HTR-8/SVneo (cell line): ENCODE data around the gene SEMA7A.

ENCODE experiments used
- DNase-seq: peaks from one replicate; pipeline ENCODE4 v3.0.0; 2011; ENCODE audit warnings: low spot score, mixed read lengths; ENCODE audit not compliant: insufficient read length
- FAIRE-seq: peaks from 2 replicates; lab custom pipeline; 2011; peaks lifted over from hg19 to GRCh38; lab: Jason Lieb, UNC

Gene SEMA7A

DNA sequence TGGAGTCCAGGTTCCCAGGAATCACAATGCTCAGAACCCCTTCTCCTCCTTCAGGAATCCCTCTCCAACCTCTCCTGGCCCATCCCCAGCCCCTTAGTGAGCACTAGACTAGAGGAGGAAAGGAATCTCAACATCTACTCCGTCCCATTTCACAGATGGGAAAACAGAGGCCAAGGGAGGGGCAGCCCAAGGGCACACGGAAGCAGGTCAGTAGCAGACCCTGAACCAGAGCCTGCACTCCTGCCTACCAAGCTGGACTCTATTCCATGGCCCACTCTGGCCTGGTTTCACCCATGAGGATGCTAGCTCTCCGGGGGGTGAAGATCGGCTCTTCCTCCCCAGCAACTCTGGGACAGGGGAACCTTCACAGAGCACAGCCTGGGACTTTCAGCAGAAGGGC is 14.3 kb downstream of the SEMA7A start:
- FAIRE-seq (no peak), DNase-seq (no peak)

DNA sequence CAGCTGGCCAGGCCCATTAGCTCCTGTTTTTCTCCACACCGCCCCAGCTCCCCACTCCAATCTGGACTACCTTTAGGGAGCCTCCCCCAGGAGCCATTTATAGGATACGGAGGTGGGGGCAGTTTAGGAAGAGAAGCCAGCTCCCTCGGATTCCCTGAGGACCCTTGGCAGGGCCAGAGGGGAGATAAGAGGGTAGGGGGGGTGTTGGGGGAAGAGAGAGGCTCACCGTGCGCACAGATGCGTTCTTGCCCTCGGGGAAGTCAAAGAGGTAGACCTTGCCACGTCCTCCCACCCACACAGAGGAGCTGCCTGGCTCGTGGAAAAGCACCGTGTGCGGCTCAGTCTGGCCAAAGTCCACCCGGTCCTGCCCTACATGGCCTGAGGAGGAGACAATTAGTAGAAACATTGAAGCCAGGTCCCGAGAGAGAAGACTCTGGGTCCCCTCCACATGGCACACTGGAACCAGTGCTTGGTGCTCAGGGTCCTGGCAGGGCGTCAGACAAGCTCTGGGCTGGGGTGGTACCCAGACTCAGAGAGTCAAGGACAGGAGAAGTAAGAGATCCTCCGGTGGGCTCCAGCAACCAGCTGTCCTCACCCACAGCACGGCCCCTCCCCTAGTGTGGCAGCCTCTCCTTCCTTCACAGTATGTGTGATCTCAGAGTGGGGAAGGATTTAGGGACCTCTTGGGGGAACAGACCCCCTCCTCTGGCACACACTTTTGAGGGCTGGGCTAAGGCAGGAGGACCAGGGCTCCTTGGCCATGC is 15.0 kb downstream of the SEMA7A start:
- no peak for FAIRE-seq
- DNase-seq, result no peak

DNA sequence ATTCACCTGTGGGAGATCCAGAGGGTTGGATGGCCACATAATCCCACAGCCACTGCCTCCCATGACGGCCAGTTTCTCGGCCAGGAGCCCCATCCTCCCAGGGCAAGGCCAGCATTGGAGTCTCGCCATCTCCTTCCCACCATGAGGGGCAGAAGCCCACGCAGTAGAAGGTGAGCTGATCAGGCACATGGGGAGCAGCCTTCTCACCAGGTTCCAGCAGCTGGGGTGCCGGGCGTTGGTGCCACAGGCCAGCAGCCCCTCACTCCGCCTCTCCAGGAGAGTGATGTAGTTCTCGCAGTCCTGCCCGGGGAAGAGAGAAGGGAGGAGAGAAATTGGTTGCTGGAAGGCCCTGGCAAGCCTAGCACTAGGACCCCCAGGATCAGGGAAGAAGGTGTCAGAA is 16.1 kb downstream of the SEMA7A start:
- DNase-seq (no peak), FAIRE-seq (no peak)

DNA sequence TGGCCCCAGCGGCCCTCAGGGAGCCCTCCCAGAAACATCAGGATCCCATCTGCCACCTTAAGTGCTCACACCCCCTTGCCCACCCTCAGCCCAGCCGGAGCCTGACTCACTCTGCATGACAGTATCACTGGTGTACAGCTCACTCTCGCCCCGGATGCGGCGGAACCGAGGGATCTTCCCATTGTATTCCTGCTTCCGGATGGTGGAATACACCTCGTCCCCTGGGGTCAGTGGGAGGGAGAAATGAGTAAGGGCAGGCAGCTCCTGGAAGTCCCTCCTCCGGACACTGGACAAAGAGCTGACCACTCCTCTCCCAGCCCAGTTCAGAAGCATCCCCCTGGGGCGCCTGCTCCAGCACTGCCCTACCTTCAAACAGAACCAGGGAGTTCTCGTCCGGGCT is 16.5 kb downstream of the SEMA7A start:
- FAIRE-seq, result peak; percentile 52

DNA sequence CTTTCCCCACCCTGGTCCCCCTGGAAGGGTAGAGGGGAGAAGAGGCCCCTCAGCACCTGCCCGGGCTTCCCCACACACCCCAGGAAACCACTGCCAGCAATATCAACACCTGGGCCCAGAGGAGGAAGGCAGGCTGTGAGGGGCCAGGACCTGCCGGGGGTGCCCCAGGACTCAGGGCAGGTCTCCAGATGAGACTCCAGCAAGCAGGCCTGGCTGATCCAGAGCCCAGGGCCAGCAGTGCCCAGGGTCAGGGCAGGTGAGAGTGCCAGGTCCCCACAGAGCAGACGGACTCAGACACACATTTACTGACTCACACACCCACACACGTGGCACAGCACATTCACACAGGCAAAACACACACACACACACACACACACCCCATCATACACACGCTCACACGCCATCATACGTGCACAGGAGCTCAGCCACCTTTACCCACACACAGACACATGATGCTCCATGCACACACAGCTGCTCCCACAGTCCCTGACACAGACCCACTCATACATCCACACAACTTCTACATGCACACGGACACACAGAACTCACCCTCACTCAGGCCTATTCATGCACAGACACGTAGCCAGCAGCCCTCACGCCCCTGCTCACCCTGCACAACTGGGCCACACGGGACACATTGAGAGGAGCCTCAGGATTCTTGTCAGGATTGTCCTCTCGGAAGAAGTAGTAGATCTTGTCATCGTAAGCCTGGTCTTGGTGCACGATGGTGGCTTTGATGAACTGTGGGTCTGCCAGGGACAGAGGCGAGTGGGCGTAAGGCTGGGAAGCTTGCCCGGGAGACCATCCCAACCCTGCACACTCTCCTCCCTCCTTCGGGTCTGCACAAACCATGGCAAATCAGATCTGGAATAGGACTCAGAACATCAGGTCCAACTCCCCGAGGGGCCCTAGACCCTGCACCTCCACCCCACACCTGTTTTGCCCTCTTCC is 17.5 kb downstream of the SEMA7A start:
- DNase-seq, result no peak
- peak; percentile 76 for FAIRE-seq

More for the DNA sequence above, 16.5 kb downstream of the SEMA7A start:
- DNase-seq, result peak; percentile 66

DNA sequence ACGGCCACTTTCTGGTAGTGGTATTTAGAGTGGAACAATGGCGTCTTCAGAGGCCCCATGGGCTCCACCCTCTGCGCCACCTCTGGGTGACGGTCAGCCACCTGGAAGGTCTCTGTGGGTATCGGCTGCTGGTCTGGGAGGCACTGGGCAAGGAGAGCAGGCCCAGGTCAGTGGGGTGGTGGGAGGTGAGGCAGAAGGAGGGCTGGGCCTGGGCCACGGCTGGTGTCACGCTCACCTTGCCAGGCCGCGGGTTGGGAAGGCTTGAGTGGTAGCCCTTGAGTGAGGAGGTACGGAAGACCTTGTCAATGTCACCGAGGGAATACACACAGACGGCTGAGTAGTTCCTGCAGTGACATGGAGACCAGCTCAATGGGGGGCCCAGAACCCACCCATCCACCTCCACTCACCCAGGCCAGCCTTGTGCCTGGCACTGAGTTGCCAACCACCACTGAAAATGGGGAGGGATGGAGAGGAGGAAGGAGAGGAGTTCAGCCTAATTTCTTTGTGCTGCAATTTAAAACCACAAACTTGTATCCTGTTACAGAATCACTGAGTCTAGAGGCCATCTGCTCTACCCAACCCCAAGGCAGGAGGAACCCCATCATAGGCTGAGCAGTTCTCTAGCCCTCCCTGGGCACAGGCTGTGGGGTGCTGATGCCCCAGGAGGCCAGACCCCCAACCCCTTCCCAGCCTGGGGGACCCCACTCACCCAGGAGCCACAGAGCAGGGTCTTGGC is 19.0 kb downstream of the SEMA7A start:
- FAIRE-seq (no peak), DNase-seq (no peak)

DNA sequence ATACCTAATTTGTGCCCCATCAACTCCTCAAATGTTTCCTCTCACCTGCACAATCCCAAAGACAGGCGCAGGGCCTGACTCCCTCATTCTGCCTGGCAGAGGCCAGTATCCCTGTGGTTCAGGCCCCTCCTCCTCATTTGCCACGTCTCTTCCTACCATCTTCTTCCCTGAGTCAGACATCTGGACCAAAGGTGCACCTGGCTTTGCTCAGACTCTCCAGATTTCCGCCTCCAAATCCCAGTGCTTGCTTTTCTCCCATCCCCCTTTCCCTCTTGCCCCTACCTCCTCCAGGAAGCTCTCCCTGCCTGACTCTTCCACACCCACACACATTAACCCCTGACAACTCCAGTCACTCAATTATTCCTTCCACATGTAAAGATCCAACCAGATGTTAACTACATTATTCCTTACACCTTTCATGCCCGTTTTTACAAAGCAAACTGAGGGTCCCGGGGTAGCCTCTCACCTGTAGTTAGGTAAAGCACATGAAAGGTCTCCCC is 19.6 kb downstream of the SEMA7A start:
- FAIRE-seq (no peak), DNase-seq (no peak)

DNA sequence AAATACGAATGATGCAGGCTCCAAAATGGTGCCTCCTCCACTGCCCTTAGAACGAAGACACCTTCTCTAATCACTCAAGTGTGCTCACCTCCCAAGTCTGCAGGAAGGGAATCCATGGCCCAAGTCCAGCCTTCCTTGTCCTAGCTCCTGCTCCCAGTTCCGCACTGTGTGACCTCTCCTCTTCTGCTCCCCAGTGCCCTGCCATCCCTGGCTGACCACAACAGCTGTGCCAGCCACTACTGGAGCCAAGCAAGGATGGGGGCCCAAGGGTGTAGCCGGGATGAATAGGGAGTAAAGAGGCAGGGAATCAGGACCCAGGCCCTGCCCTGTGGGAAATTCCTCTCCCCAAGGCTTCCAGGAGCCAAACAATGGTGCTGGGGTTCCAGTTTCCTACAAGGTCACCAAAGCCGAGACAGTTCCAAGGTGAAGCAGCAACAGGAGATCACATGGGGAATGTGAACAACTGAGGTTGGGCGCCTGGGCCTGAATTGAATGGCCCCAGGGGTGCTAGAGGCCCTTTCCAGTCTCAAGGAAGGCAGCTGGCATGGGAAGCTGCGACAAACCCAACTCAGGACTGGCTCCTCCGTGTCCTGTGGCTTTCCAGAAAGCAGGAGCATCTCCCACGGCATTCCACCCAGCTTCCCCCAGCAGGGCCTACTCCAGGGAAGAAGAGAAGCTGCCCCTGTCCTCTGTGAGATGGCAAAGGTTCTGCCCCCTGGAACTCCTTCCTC is 20.2 kb downstream of the SEMA7A start:
- no peak for DNase-seq
- FAIRE-seq, result no peak

DNA sequence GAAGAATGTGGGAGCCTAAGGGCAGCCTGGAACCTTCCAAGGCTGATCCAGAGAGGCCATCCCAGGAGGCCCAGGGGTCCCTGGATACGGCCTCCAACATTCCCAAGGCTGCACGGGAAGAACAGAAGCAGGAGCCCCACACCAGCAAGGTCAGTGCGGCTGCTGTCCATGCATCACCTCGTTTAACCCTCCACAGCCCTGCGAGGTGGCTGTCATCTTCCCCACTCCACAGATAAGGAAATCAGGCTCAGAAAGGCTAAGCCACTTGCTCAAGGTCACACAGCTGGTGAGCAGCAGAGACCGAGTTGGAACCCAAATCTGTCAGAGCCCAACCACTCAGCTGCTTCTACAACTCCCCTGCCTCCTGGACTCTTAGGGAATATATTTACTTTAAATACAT is 21.6 kb downstream of the SEMA7A start:
- DNase-seq (no peak), FAIRE-seq (no peak)

DNA sequence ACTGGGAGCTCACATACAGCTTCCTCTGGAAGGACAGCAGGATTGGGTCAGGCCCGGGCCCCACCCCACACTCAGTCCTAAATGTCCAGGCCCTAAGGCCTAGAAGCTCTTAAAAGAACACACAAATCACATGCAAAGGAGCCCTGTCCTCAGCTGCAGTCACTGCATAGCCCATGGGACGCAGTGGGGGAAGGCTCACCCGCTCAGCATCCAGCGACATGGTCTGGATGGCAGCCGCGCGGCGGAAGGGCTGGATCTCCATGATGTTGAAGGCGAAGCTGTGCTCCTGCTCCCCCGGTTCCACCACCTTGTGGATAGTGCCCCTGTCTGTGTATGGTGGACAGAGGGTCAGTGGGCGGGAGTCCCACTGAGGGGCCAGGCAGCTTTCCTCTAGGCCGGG is 22.1 kb downstream of the SEMA7A start:
- FAIRE-seq (no peak), DNase-seq (no peak)

DNA sequence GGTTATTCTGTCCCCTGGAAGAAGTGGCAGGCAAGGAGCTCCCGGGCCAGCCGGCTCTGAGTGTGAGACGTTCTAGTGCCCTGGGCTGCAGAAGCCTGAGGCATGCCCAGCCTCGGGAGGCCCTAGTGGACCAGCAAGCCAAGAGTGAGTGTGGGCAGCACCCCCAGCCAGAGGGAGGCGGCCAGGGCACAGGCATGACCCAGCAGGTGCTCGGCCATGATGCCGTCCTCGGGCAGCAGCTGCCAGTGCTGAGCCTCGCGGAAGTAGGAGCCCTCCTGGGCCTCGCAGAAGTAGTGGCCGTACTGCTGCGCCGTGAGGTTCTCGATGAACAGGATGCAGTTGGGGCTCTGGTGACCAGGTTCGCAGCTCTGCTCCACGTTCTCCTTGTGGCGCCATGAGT is 23.3 kb downstream of the SEMA7A start:
- DNase-seq, result no peak
- FAIRE-seq, result no peak

DNA sequence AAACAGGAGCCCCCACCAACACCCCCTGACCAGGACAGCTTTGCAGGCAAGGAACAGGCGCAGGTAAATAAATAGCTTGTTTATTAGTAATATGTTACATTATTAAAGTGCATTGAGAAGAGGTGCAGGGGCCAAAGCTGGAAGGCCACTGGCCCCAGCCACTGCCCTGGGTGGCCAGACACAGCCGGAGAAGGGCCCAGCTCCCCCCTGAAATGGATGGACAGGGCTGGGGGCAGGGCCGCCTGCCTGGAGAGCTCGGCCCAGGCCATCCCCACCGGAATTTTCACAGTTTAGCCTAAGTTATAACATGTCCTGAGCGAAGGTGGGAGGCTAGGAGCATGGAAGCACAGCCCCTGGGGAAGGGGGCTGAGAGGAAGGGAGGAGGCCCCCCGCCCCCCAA is 24.5 kb downstream of the SEMA7A start:
- no peak for DNase-seq
- no peak for FAIRE-seq

DNA sequence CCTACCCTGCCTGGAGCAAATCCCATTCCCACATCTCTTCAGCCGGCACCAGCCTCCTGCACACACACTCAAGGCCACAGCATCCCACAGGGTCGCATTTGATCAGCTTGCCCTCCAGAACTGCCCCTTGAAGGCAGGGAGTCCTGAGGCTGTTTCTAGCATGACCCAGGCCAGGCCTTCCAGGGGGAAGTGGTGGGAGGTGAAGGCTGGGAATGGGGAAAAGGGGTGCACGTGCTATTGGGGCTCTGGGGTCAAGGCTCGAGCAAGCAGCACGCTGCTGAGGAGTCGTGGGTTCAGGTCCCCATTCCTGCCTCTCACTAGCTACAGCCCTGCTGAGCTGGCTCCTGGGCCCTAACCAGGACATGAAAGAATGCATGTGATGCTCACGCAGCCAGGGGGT is 24.9 kb downstream of the SEMA7A start:
- FAIRE-seq, result no peak
- DNase-seq, result no peak

DNA sequence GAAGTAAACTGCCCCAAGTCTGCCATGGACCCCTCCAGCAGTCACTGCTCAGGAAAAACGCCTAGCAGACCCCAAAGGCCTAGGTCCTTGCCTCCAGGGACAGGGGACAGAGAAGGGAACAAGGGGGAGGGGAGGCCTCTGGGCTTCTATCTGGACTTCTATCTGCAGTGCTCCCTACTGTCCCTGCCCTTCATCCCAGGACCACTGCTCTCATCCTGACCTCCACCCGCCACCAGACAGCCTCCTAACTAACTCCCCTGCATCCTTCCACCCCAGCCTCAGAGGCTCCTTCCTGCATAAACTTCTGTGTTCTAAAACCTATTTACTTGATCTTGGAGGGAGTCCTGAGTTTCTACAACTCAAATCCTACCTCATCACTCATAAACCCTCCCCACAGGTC is 25.4 kb downstream of the SEMA7A start:
- no peak for FAIRE-seq
- DNase-seq, result no peak

DNA sequence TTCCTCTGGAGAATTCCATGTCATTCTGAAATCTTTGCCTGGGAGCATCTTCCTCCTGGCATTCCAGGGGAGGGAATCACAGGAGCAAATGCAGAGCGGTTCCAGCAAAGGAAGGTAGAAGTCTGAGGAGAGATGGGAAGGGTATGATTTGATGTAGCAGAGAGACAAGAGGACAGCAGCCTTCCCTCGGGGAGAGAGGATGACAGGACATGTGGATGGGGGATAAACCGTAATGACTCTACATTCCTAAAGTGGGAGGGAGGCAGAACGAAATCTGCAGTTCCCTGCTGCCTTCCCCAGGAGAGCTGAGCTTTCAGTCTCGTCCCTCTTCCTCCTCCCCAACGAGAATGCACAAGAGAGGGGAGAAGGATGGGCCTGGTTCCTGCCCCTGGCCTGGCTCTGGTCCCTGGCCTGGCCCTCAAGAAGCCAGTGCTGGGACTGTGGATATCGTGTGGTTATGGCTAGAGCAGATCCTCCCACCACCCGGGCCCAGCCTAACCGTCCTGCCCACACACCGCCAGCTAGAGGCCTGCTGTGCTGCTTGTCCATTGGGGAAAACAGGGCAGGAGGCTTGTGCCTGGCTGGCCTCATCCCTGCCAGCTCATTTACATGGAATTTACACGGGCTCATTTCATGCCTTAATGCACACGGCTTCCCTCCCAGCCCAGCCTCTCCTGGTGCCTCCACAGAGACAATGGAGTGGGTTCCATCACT is 26.6 kb downstream of the SEMA7A start:
- DNase-seq (peak; percentile 78), FAIRE-seq (peak; percentile 87)

DNA sequence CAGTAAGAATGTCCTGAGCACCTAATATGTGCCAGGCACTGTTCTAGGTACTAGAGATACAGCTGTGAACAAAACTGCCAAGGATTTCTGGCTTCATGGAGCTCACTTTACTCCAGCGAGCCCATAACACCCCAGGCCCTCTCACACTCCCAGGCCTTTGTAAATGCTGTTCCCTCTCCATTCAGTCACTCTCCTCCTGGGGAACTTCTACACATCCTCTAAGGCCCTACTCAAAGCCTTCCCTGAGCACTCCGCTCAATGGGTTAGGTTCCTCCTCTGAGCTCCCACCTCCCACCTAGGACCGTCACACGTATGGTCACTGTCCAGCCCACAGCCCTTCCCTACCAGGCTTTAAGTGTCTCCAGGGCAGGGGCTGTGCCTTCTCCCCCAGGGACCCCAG is 27.2 kb downstream of the SEMA7A start:
- DNase-seq, result no peak
- no peak for FAIRE-seq

DNA sequence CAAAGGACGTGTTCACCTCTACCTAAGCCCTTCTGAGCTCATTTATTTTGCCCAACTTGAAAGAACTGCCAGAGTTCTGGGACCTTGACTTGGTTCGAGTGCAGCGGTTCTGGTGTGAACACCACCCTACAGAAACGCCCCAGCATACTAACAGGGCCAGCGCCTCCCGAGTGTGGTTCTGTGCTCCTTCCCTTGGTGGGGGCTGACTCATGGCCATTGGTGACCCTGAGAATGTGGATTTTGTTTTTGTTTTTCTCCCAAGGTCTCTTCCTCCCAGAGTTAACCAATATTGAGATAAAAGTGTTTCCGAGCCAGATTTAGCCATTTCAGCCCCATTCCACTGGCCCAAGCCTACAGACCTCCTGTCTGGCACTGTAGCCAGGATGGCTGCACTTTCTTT is 27.9 kb downstream of the SEMA7A start:
- no peak for FAIRE-seq
- no peak for DNase-seq

DNA sequence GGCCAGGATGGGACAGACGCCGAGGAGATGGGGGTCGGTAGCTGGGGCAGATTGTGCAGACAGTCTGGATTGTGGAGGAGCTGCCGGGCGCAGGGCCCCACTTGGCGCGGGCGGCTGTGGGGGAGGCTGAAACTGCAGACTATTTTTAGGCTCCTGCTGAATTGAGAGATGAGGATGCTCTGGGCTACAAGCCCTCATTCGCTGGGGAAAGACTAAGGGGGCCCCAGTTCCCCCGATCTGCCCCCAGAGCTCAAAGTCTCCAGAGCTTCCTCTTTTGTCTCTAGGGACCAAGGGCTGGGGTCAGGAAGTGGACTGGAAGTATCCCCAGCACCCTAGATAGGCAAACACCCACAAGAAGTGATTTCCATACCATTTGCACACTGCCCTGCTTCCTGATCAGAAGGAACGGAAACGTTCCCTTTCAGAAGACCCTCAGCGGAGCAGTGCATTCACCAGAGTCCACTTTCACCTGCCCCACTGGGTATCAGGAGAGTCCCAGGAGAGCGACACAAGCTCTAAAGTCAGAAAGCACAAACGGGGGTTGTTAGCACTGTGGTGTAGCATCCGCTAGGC is 29.7 kb downstream of the SEMA7A start:
- no peak for FAIRE-seq
- DNase-seq, result no peak

DNA sequence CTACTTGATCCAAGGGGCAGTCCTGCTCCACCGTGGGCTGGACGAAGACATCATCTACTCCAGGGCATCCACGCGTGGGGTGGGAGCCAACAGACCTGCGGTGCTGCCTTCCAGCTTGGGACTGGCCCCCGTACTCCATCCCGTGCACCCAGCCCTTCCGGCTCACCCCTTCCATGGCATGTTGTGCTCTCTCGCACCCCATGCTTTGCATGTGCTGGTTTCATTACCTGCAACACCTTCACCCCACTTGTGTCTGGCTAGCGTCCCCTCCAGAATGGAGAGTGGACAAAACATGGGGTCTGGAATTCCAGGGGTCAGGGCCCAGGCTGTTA is 30.2 kb downstream of the SEMA7A start:
- FAIRE-seq (no peak), DNase-seq (no peak)
